OCI-LY1 (cell line): ENCODE results near the gene SNED1.

ENCODE experiments used
- H2AFZ ChIP-seq: fragments of 200-600 bp; sonication (generic), shearing (Covaris generic); 2 replicates; pipeline ENCODE4 v1.6.0; 2014; ENCODE audit warnings: antibody characterized with exemption, mild to moderate bottlenecking, low read length
- H3F3A ChIP-seq: fragments of 200-600 bp; sonication (generic), shearing (Covaris generic); 2 replicates; pipeline ENCODE4 v1.6.0; 2014; ENCODE audit warnings: mild to moderate bottlenecking, antibody characterized with exemption, low read length, moderate library complexity; ENCODE audit not compliant: insufficient read depth
- H3K27ac ChIP-seq: fragments of 200-600 bp; sonication (generic); 2 replicates; pipeline ENCODE4 v1.5.1; 2014; ENCODE audit warnings: low read length, mixed run types, mild to moderate bottlenecking, low read depth; ENCODE audit not compliant: poor library complexity, severe bottlenecking
- H3K27me3 ChIP-seq: fragments of 200-600 bp; sonication (generic); 2 replicates; pipeline ENCODE4 v1.6.0; 2014; ENCODE audit warnings: antibody characterized with exemption, mild to moderate bottlenecking, low read length, moderate library complexity; ENCODE audit not compliant: insufficient read depth
- H3K36me3 ChIP-seq: fragments of 200-600 bp; sonication (generic); 2 replicates; pipeline ENCODE4 v1.6.1; 2014; ENCODE audit warnings: mild to moderate bottlenecking, antibody characterized with exemption, low read length, moderate library complexity, mixed read lengths; ENCODE audit not compliant: insufficient read depth
- H3K4me1 ChIP-seq: fragments of 200-600 bp; sonication (generic); 2 replicates; pipeline ENCODE4 v1.5.1; 2014; ENCODE audit warnings: mild to moderate bottlenecking, low read length, moderate library complexity; ENCODE audit not compliant: insufficient read depth, severe bottlenecking
- H3K4me2 ChIP-seq: fragments of 200-600 bp; sonication (generic), shearing (Covaris generic); 2 replicates; pipeline ENCODE4 v1.6.1; 2014; ENCODE audit warnings: low read length
- H3K4me3 ChIP-seq: fragments of 200-600 bp; sonication (generic); 2 replicates; pipeline ENCODE4 v1.5.1; 2014; ENCODE audit warnings: low read length, low read depth, mild to moderate bottlenecking, mixed read lengths; ENCODE audit not compliant: poor library complexity, severe bottlenecking
- H3K79me2 ChIP-seq: fragments of 200-600 bp; shearing (Covaris generic); 2 replicates; pipeline ENCODE4 v1.6.1; 2016; ENCODE audit warnings: mixed run types, low read length, mixed read lengths; ENCODE audit not compliant: insufficient read depth
- H3K9ac ChIP-seq: fragments of 200-600 bp; sonication (generic), shearing (Covaris generic); 2 replicates; pipeline ENCODE4 v1.6.1; 2014; ENCODE audit warnings: mild to moderate bottlenecking, low read length, mixed read lengths
- H3K9me2 ChIP-seq: fragments of 200-600 bp; sonication (generic), shearing (Covaris generic); 2 replicates; pipeline ENCODE4 v1.6.1; 2014; ENCODE audit warnings: low read depth, mild to moderate bottlenecking, low read length, mixed read lengths
- H3K9me3 ChIP-seq: fragments of 200-600 bp; shearing (Covaris generic); 2 replicates; pipeline ENCODE4 v1.6.1; 2014; ENCODE audit warnings: low read length, mixed read lengths
- H4K20me1 ChIP-seq: fragments of 200-600 bp; sonication (generic), shearing (Covaris generic); 2 replicates; pipeline ENCODE4 v1.6.0; 2016; ENCODE audit warnings: mild to moderate bottlenecking, low read length; ENCODE audit not compliant: insufficient read depth
- EZH2 ChIP-seq: fragments of 200-600 bp; sonication (generic), shearing (Covaris generic); IDR thresholded peaks from 2 replicates; pipeline ENCODE4 v1.8.0; 2017; ENCODE audit warnings: borderline replicate concordance, mixed run types, mild to moderate bottlenecking, antibody characterized with exemption, low read length, moderate library complexity, mixed read lengths
- TF ChIP-seq, protein P1 (sequence below): fragments of 200-600 bp; sonication (generic), shearing (Covaris generic); IDR thresholded peaks from 2 replicates; pipeline ENCODE4 v1.5.1; 2017; ENCODE audit warnings: mild to moderate bottlenecking, antibody characterized with exemption, low read length, moderate library complexity, mixed read lengths

SNED1 gene

DNA sequence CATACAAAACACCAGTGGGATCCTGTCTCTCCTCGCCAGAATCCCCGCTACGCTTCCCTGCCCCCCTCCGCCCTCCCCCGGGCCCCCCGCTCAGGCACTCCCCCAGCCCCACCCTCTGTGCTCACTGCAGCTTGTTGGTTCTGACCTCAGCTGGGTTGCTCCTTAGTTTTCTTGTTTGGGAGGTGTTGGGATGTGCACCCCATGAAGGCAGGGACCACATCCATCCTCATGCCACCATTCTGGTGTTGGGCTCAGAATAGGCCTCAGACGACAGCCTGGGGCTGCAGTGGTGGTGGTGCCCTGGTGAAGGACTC is 4.6 kb downstream of the SNED1 start:
- TF ChIP-seq, protein P1, sequence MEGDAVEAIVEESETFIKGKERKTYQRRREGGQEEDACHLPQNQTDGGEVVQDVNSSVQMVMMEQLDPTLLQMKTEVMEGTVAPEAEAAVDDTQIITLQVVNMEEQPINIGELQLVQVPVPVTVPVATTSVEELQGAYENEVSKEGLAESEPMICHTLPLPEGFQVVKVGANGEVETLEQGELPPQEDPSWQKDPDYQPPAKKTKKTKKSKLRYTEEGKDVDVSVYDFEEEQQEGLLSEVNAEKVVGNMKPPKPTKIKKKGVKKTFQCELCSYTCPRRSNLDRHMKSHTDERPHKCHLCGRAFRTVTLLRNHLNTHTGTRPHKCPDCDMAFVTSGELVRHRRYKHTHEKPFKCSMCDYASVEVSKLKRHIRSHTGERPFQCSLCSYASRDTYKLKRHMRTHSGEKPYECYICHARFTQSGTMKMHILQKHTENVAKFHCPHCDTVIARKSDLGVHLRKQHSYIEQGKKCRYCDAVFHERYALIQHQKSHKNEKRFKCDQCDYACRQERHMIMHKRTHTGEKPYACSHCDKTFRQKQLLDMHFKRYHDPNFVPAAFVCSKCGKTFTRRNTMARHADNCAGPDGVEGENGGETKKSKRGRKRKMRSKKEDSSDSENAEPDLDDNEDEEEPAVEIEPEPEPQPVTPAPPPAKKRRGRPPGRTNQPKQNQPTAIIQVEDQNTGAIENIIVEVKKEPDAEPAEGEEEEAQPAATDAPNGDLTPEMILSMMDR, result no peak
- TF ChIP-seq EZH2, result no peak
- Histone ChIP-seq H3K4me1 (peaks cover 4% of the 10 kb centered on the region), H3K9me3 (peaks cover 14% of the 10 kb centered on the region), H3K4me3 (no peak overlapping the region), H2AFZ (no peak overlapping the region), H3K4me2 (no peak overlapping the region), H3K79me2 (no peaks in the 10 kb centered on the region), H3K9me2 (no peaks in the 10 kb centered on the region), H3K27me3 (peaks cover 12% of the 10 kb centered on the region; the same call in 1 of the 2 replicates), H3K36me3 (no peaks in the 10 kb centered on the region; the same call in 1 of the 2 replicates), H3F3A (no peaks in the 10 kb centered on the region), H4K20me1 (no peaks in the 10 kb centered on the region), H3K9ac (no peak overlapping the region), H3K27ac (no peak overlapping the region)

DNA sequence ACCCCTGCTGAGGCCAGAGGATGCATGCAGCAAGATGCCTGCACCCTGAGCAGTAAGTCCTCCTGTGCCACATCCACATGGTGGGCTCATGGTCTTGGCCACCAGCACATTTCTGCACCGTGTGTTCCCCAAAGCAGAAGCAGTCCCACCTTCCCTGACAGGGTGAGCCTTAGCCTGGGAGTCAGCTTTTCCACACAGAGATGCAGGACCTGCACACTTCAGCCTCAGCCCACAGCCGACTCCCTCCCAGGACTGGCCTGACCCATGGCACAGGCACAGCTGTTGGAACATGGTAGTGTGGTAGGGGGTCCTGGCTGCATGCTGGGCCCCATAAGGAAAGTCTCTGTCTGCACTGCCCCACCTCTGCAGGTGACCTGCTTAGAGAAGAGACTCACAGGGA is 5.0 kb downstream of the SNED1 start:
- Histone ChIP-seq H3K4me1 (peaks cover under 1% of the 10 kb centered on the region), H3K9me3 (peaks cover 14% of the 10 kb centered on the region), H3K27me3 (peaks cover 12% of the 10 kb centered on the region; the same call in 1 of the 2 replicates), H3F3A (no peaks in the 10 kb centered on the region), H3K27ac (no peak overlapping the region), H3K9me2 (no peaks in the 10 kb centered on the region), H3K79me2 (no peaks in the 10 kb centered on the region), H2AFZ (no peak overlapping the region), H3K4me3 (no peak overlapping the region), H3K9ac (no peak overlapping the region), H3K4me2 (no peak overlapping the region), H3K36me3 (no peaks in the 10 kb centered on the region; the same call in 1 of the 2 replicates), H4K20me1 (no peaks in the 10 kb centered on the region)
- no peak for TF ChIP-seq EZH2
- TF ChIP-seq, protein P1, result no peak

DNA sequence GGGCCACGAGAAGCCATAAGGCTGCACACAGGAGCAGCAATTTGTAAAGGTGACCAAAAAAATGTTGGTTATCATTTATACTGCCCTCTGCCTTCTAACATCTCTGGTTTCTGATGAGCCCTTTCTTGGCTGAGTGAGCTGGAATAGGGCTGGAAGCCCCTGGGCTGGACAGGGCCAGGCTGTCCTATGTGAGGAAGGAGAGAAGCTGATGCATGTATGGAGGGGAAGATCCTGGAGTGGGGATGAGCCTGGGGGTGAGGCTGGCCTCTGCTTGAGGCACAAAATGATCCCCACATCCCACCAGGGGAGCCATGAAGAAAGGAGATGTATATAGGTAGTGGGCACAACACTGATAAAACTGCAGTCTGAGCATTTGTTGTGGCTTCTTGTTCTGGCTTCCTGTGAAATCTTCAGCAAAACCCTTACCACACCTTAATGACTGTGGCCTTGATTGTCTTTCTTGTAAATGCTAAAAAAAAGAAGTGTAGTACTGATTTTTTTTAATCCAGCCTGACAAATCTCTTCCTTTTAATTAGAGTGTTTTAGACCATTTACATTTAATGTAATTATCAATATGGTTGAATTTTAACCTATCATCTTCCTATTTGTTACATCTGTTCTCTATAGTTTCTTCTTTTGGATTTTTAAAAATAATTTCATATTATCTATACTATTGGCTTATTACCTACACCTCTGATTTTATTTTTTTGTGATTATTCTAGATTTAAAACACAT is 5.6 kb downstream of the SNED1 start:
- Histone ChIP-seq H3K79me2 (no peaks in the 10 kb centered on the region), H3K9me2 (no peaks in the 10 kb centered on the region), H3K9ac (no peak overlapping the region), H3K4me2 (no peak overlapping the region), H4K20me1 (no peaks in the 10 kb centered on the region), H3K36me3 (no peaks in the 10 kb centered on the region; the same call in 1 of the 2 replicates), H3K9me3 (peaks cover 14% of the 10 kb centered on the region), H3K4me1 (no peaks in the 10 kb centered on the region), H3K4me3 (no peak overlapping the region), H3K27me3 (peaks cover 12% of the 10 kb centered on the region; the same call in 1 of the 2 replicates), H3F3A (no peaks in the 10 kb centered on the region), H3K27ac (no peak overlapping the region), H2AFZ (no peak overlapping the region)
- TF ChIP-seq, protein P1, result no peak
- no peak for TF ChIP-seq EZH2
